Activated CD8-positive, alpha-beta memory T cell treated with anti-CD3 and anti-CD28 coated beads, Interleukin-2, amount 50 U/mL, for 4 hours (primary cell): ENCODE data around the gene CCNK.

ENCODE experiments used
- DNase-seq: peaks from one replicate; pipeline ENCODE4 v3.0.0-alpha.2; 2020

CCNK gene

GRCh38 chr14:99508896-99509629 is 27.9 kb downstream of the CCNK start:
- no peak for DNase-seq

- DNase-seq: no peak
Measured at GRCh38 chr14:99509871-99510555, 28.8 kb downstream of the CCNK start.

- DNase-seq: no peak
Measured at GRCh38 chr14:99510556-99511139, 29.4 kb downstream of the CCNK start.

GRCh38 chr14:99511421-99512109 is 30.4 kb downstream of the CCNK start:
- DNase-seq: no peak

GRCh38 chr14:99512110-99512449 is 30.9 kb downstream of the CCNK start:
- no peak for DNase-seq

GRCh38 chr14:99512571-99513182 is 31.5 kb downstream of the CCNK start:
- no peak for DNase-seq

- no peak for DNase-seq
Measured at GRCh38 chr14:99513183-99513694, 32.0 kb downstream of the CCNK start.

GRCh38 chr14:99513946-99514551 is 32.8 kb downstream of the CCNK start:
- DNase-seq: no peak

GRCh38 chr14:99514552-99515300 is 33.5 kb downstream of the CCNK start:
- DNase-seq: no peak

GRCh38 chr14:99515301-99516155 is 34.3 kb downstream of the CCNK start:
- no peak for DNase-seq

- DNase-seq: no peak
Measured at GRCh38 chr14:99516156-99516870, 35.1 kb downstream of the CCNK start.

- no peak for DNase-seq
Measured at GRCh38 chr14:99516871-99517642, 35.8 kb downstream of the CCNK start.

GRCh38 chr14:99517643-99518381 is 36.6 kb downstream of the CCNK start:
- no peak for DNase-seq

GRCh38 chr14:99518441-99519346 is 37.5 kb downstream of the CCNK start:
- peak; percentile 85 for DNase-seq

GRCh38 chr14:99519347-99519881 is 38.2 kb downstream of the CCNK start:
- DNase-seq: no peak

GRCh38 chr14:99519931-99520421 is 38.8 kb downstream of the CCNK start:
- no peak for DNase-seq

- no peak for DNase-seq
Measured at GRCh38 chr14:99520571-99521081, 39.4 kb downstream of the CCNK start.
